Esophagus squamous epithelium (tissue), 4 donors: Measurements from ENCODE around the gene ZBTB2.

Source experiments
- POLR2A ChIP-seq, 4 donors: fragments of 450-650 bp; IDR thresholded peaks; one replicate each; pipeline ENCODE4 v1.6.1; 2017; ENCODE audit warnings: antibody characterized with exemption in 4 of 4, mild to moderate bottlenecking in 4 of 4, moderate library complexity in 3 of 4
- TF ChIP-seq, protein P1 (sequence below), 6 experiments: fragments of 450-650 bp in 4 of 6; fragments of 200-600 bp in 2 of 6; sonication (generic) in 2 of 6; IDR thresholded peaks; one replicate each; pipeline ENCODE4 v1.5.1; 2016 to 2019; ENCODE audit warnings: antibody characterized with exemption in 6 of 6, mild to moderate bottlenecking in 4 of 6, moderate library complexity in 4 of 6

DNA sequence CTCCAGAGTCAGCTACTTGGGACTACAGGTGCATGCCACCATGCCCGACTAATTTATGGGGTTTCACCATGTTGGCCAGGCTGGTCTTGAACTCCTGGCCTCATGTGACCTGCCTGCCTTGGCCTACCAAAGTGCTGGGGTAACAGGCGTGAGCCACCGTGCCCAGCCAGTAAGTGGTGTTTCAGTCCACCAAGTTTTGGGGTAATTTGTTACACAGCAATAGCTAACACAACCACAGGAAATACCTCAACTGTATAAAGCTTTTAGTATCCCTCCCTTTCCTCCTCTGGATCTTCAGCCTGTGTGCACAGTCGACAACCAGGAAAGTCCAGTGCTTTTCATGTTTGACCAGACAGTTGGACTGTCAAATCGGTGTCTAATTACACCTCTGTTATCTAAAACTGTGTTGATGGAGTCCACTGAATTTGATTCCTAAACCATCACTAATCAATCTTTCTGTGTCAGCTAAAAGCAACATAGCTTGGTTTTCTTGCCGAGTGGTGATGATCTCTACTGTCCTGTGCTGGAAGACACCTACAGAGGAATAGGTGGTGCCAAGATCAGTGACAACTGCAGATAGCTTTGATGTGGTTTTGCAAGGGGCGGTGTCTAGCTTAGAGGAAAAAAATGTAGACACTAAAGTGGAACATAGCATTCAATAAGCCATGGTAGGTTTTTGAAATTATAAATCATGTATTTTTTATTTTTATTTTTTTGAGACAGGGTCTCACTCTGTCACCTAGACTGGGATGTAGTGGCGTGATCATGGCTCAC, 22.2 kb upstream of the ZBTB2 start:
- TF ChIP-seq, protein P1, sequence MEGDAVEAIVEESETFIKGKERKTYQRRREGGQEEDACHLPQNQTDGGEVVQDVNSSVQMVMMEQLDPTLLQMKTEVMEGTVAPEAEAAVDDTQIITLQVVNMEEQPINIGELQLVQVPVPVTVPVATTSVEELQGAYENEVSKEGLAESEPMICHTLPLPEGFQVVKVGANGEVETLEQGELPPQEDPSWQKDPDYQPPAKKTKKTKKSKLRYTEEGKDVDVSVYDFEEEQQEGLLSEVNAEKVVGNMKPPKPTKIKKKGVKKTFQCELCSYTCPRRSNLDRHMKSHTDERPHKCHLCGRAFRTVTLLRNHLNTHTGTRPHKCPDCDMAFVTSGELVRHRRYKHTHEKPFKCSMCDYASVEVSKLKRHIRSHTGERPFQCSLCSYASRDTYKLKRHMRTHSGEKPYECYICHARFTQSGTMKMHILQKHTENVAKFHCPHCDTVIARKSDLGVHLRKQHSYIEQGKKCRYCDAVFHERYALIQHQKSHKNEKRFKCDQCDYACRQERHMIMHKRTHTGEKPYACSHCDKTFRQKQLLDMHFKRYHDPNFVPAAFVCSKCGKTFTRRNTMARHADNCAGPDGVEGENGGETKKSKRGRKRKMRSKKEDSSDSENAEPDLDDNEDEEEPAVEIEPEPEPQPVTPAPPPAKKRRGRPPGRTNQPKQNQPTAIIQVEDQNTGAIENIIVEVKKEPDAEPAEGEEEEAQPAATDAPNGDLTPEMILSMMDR (IDR thresholded peaks at IDR 0.05) = no peak
- no peak for TF ChIP-seq POLR2A (IDR thresholded peaks at IDR 0.05)
